Progenitor cell of endocrine pancreas (in vitro differentiated cells): Measurements from ENCODE around the gene ADGRF5. TPM values are rescaled to one million over a fixed set of nuclear protein-coding genes. Genes with fewer than 3 reads are reported as not detected.

Experiments used
- DNase-seq: peaks from one replicate; pipeline ENCODE4 v3.0.0; 2021; ENCODE audit warnings: low spot score; ENCODE audit not compliant: unreplicated experiment
- H3K27ac Mint-ChIP-seq: 2 replicates; pipeline ENCODE4 v1.8.0; 2021; ENCODE audit warnings: mild to moderate bottlenecking, moderate library complexity, mixed read lengths
- H3K27me3 Mint-ChIP-seq: 2 replicates; pipeline ENCODE4 v1.8.0; 2021; ENCODE audit warnings: mixed read lengths
- H3K36me3 Mint-ChIP-seq: 2 replicates; pipeline ENCODE4 v1.8.0; 2022; ENCODE audit warnings: mixed read lengths; ENCODE audit not compliant: insufficient read depth
- H3K4me1 Mint-ChIP-seq: 2 replicates; pipeline ENCODE4 v1.8.0; 2021; ENCODE audit warnings: low read depth, mixed read lengths
- H3K4me3 Mint-ChIP-seq: 2 replicates; pipeline ENCODE4 v1.8.0; 2021; ENCODE audit warnings: low read depth, mild to moderate bottlenecking, moderate library complexity, mixed read lengths
- H3K9me3 Mint-ChIP-seq: 2 replicates; pipeline ENCODE4 v1.8.0; 2021; ENCODE audit warnings: low read depth, mixed read lengths
- CTCF ChIP-seq: fragments of 200-600 bp; sonication (generic); IDR thresholded peaks from one replicate; pipeline ENCODE4 v1.5.0; 2021; ENCODE audit warnings: antibody characterized with exemption, mild to moderate bottlenecking; ENCODE audit not compliant: unreplicated experiment
- total RNA-seq: library from RNA; stranded (reverse); gene quantifications from 2 replicates; pipeline ENCODE4 v1.2.1, GENCODE V29; 2021

ADGRF5 gene
- total RNA-seq, 1 donor from 2014 or later, result not detected

- Mint-ChIP-seq H3K9me3 (no peaks in the 10 kb centered on the region), H3K36me3 (no peaks in the 10 kb centered on the region), H3K4me1 (peaks cover 2% of the 10 kb centered on the region), H3K27me3 (no peaks in the 10 kb centered on the region), H3K27ac (peak overlapping the region; percentile 40), H3K4me3 (no peak overlapping the region)
- TF ChIP-seq CTCF, result no peak
- DNase-seq, result no peak
These were observed 9.7 kb upstream of the ADGRF5 start for GRCh38 chr6:46931416-46931815.

GRCh38 chr6:46930331-46930730, 8.6 kb upstream of the ADGRF5 start:
- Mint-ChIP-seq H3K27ac (no peak overlapping the region), H3K9me3 (no peaks in the 10 kb centered on the region), H3K4me1 (no peaks in the 10 kb centered on the region)

GRCh38 chr6:46927066-46927465, 5.3 kb upstream of the ADGRF5 start:
- DNase-seq, result no peak
- no peak for TF ChIP-seq CTCF
- no peaks in the 10 kb centered on the region for H3K9me3 Mint-ChIP-seq
- no peaks in the 10 kb centered on the region for H3K36me3 Mint-ChIP-seq
- H3K4me1 Mint-ChIP-seq, result no peaks in the 10 kb centered on the region
- H3K27me3 Mint-ChIP-seq, result no peaks in the 10 kb centered on the region
- no peak overlapping the region for H3K27ac Mint-ChIP-seq
- H3K4me3 Mint-ChIP-seq, result no peak overlapping the region

More at GRCh38 chr6:46930331-46930730, 8.6 kb upstream of the ADGRF5 start:
- Mint-ChIP-seq H3K36me3 (no peaks in the 10 kb centered on the region), H3K4me3 (no peak overlapping the region), H3K27me3 (no peaks in the 10 kb centered on the region)
- DNase-seq, result no peak
- no peak for TF ChIP-seq CTCF

GRCh38 chr6:46926481-46926880, 4.7 kb upstream of the ADGRF5 start:
- peaks cover 2% of the 10 kb centered on the region for H3K9me3 Mint-ChIP-seq

GRCh38 chr6:46925563-46926253, 4.0 kb upstream of the ADGRF5 start:
- H3K4me1 Mint-ChIP-seq, result no peaks in the 10 kb centered on the region
- DNase-seq, result no peak
- no peak overlapping the region for H3K27ac Mint-ChIP-seq
- TF ChIP-seq CTCF, result no peak
- H3K4me3 Mint-ChIP-seq, result no peak overlapping the region
- no peaks in the 10 kb centered on the region for H3K36me3 Mint-ChIP-seq
- peaks cover 2% of the 10 kb centered on the region for H3K9me3 Mint-ChIP-seq
- H3K27me3 Mint-ChIP-seq, result no peaks in the 10 kb centered on the region

More at GRCh38 chr6:46926481-46926880, 4.7 kb upstream of the ADGRF5 start:
- Mint-ChIP-seq H3K4me1 (no peaks in the 10 kb centered on the region), H3K36me3 (no peaks in the 10 kb centered on the region), H3K4me3 (no peak overlapping the region), H3K27me3 (no peaks in the 10 kb centered on the region), H3K27ac (no peak overlapping the region)
- no peak for DNase-seq
- TF ChIP-seq CTCF, result no peak
